ENCODE results near the gene BCOR. TPM values are rescaled to one million over a fixed set of nuclear protein-coding genes. Genes with fewer than 3 reads are reported as not detected.

The BCOR gene
- total and polyA plus RNA-seq, 9 of the 15 experiments (the other 6 are each of a cell fraction or from before 2014, with no cell fraction given), result 27.5 to 113 (median 37.6) TPM

- TF ChIP-seq RBBP5 (IDR thresholded peaks at IDR 0.05; ENCODE audit: borderline replicate concordance, insufficient read depth, low read length, poor library complexity, severe bottlenecking), result peak; percentile 25
- no peak for TF ChIP-seq DLX4 (CRISPR knock-in tag; IDR thresholded peaks at IDR 0.05)
- no peak for TF ChIP-seq EWSR1 (IDR thresholded peaks at IDR 0.05; ENCODE audit: borderline replicate concordance, low read depth, partially characterized antibody)
- 0 out of 2 replicates have a peak, but pooled peaks have one; percentile 12 for TF ChIP-seq CXXC5 (CRISPR knock-in tag; IDR thresholded peaks at IDR 0.05)
- TF ChIP-seq CHD2 (IDR thresholded peaks at IDR 0.05; ENCODE audit: low read depth, low read length), result no peak
- TF ChIP-seq, protein P1, sequence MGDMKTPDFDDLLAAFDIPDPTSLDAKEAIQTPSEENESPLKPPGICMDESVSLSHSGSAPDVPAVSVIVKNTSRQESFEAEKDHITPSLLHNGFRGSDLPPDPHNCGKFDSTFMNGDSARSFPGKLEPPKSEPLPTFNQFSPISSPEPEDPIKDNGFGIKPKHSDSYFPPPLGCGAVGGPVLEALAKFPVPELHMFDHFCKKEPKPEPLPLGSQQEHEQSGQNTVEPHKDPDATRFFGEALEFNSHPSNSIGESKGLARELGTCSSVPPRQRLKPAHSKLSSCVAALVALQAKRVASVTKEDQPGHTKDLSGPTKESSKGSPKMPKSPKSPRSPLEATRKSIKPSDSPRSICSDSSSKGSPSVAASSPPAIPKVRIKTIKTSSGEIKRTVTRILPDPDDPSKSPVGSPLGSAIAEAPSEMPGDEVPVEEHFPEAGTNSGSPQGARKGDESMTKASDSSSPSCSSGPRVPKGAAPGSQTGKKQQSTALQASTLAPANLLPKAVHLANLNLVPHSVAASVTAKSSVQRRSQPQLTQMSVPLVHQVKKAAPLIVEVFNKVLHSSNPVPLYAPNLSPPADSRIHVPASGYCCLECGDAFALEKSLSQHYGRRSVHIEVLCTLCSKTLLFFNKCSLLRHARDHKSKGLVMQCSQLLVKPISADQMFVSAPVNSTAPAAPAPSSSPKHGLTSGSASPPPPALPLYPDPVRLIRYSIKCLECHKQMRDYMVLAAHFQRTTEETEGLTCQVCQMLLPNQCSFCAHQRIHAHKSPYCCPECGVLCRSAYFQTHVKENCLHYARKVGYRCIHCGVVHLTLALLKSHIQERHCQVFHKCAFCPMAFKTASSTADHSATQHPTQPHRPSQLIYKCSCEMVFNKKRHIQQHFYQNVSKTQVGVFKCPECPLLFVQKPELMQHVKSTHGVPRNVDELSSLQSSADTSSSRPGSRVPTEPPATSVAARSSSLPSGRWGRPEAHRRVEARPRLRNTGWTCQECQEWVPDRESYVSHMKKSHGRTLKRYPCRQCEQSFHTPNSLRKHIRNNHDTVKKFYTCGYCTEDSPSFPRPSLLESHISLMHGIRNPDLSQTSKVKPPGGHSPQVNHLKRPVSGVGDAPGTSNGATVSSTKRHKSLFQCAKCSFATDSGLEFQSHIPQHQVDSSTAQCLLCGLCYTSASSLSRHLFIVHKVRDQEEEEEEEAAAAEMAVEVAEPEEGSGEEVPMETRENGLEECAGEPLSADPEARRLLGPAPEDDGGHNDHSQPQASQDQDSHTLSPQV (IDR thresholded peaks at IDR 0.05), result 0 out of 2 replicates have a peak, but pooled peaks have one; percentile 16
- no peak for TF ChIP-seq ZNF75A (CRISPR knock-in tag; IDR thresholded peaks at IDR 0.05)
- no peak for TF ChIP-seq NCOA1 (IDR thresholded peaks at IDR 0.05; ENCODE audit: low read depth)
- TF ChIP-seq, protein P2, sequence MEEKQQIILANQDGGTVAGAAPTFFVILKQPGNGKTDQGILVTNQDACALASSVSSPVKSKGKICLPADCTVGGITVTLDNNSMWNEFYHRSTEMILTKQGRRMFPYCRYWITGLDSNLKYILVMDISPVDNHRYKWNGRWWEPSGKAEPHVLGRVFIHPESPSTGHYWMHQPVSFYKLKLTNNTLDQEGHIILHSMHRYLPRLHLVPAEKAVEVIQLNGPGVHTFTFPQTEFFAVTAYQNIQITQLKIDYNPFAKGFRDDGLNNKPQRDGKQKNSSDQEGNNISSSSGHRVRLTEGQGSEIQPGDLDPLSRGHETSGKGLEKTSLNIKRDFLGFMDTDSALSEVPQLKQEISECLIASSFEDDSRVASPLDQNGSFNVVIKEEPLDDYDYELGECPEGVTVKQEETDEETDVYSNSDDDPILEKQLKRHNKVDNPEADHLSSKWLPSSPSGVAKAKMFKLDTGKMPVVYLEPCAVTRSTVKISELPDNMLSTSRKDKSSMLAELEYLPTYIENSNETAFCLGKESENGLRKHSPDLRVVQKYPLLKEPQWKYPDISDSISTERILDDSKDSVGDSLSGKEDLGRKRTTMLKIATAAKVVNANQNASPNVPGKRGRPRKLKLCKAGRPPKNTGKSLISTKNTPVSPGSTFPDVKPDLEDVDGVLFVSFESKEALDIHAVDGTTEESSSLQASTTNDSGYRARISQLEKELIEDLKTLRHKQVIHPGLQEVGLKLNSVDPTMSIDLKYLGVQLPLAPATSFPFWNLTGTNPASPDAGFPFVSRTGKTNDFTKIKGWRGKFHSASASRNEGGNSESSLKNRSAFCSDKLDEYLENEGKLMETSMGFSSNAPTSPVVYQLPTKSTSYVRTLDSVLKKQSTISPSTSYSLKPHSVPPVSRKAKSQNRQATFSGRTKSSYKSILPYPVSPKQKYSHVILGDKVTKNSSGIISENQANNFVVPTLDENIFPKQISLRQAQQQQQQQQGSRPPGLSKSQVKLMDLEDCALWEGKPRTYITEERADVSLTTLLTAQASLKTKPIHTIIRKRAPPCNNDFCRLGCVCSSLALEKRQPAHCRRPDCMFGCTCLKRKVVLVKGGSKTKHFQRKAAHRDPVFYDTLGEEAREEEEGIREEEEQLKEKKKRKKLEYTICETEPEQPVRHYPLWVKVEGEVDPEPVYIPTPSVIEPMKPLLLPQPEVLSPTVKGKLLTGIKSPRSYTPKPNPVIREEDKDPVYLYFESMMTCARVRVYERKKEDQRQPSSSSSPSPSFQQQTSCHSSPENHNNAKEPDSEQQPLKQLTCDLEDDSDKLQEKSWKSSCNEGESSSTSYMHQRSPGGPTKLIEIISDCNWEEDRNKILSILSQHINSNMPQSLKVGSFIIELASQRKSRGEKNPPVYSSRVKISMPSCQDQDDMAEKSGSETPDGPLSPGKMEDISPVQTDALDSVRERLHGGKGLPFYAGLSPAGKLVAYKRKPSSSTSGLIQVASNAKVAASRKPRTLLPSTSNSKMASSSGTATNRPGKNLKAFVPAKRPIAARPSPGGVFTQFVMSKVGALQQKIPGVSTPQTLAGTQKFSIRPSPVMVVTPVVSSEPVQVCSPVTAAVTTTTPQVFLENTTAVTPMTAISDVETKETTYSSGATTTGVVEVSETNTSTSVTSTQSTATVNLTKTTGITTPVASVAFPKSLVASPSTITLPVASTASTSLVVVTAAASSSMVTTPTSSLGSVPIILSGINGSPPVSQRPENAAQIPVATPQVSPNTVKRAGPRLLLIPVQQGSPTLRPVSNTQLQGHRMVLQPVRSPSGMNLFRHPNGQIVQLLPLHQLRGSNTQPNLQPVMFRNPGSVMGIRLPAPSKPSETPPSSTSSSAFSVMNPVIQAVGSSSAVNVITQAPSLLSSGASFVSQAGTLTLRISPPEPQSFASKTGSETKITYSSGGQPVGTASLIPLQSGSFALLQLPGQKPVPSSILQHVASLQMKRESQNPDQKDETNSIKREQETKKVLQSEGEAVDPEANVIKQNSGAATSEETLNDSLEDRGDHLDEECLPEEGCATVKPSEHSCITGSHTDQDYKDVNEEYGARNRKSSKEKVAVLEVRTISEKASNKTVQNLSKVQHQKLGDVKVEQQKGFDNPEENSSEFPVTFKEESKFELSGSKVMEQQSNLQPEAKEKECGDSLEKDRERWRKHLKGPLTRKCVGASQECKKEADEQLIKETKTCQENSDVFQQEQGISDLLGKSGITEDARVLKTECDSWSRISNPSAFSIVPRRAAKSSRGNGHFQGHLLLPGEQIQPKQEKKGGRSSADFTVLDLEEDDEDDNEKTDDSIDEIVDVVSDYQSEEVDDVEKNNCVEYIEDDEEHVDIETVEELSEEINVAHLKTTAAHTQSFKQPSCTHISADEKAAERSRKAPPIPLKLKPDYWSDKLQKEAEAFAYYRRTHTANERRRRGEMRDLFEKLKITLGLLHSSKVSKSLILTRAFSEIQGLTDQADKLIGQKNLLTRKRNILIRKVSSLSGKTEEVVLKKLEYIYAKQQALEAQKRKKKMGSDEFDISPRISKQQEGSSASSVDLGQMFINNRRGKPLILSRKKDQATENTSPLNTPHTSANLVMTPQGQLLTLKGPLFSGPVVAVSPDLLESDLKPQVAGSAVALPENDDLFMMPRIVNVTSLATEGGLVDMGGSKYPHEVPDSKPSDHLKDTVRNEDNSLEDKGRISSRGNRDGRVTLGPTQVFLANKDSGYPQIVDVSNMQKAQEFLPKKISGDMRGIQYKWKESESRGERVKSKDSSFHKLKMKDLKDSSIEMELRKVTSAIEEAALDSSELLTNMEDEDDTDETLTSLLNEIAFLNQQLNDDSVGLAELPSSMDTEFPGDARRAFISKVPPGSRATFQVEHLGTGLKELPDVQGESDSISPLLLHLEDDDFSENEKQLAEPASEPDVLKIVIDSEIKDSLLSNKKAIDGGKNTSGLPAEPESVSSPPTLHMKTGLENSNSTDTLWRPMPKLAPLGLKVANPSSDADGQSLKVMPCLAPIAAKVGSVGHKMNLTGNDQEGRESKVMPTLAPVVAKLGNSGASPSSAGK (IDR thresholded peaks at IDR 0.05), result no peak
- TF ChIP-seq PHTF2 (CRISPR knock-in tag; IDR thresholded peaks at IDR 0.05), result no peak
Measured at GRCh38 chrX:40099055-40099958, 1.5 kb upstream of the BCOR start (continued).
